Stimulated activated CD4-positive, alpha-beta T cell treated with anti-CD3 and anti-CD28 coated beads, Interleukin-4, amount 100 ng/mL, for 1 hour (primary cell): ENCODE measurements around the gene ELP4.
"Not testable (repeated sequence)": the region's sequence is repeated elsewhere in the genome, so short reads cannot be mapped to it uniquely, and the experiment has no call there.

Experiments
- DNase-seq: peaks from one replicate; pipeline ENCODE4 v3.0.0-alpha.2; 2020

The ELP4 gene

DNA sequence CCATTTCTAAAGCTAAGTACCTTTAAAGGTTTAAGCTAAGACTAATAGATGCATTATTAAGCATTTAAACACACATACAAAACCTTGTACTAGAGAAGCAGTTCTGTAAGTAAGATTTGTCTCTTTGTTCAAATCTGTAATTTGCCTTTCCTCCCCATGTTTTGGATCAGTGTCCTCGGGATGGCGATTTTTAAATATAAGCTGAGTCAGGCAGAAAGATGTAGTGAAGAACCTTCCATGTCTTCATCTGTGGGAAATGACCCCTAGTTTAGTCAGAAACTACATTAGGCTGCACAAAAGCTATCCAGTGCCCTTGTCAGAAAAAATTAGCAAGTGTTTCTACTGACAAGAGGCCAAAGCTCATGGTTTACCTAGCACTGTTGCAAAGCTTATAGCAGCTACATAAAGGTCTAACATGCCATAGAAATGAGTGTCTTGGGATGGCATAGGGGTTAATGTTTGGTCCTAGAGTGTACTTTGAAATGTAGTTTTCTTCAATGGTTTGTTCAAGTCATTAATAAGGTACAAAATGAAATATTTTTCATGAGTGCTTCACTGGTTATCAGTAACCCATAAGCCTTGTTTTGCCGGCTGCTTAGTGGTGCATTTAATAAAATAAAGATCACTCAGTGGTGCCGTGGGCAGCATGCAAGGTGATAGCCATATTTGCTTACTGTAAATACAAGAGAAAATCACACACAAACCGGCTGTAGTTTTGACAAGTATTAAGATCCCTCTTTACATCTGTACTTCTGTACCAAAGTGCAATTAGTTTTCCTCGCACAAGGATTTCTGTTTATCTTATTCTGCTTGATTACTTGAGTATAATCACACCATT is 139.8 kb downstream of the ELP4 start:
- no peak for DNase-seq

DNA sequence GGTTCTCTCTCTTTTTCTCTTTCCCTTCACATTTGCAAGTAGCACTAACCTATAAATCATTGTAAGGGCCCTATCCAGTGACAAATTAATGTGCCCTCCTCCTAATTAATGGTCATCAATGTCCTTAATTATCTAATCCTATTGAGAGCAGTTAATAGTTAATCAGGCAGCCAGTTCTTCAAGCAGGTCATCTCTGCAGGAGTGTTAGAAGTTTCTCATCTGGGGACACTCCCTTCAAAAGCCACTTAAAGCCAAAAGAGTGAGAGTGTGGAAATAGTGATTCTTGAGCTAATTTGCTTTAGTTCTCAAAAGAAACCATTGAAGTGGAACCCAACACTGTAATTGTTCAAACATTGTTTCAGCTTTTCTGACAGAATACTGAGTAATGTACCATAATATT is 141.6 kb downstream of the ELP4 start:
- no peak for DNase-seq

DNA sequence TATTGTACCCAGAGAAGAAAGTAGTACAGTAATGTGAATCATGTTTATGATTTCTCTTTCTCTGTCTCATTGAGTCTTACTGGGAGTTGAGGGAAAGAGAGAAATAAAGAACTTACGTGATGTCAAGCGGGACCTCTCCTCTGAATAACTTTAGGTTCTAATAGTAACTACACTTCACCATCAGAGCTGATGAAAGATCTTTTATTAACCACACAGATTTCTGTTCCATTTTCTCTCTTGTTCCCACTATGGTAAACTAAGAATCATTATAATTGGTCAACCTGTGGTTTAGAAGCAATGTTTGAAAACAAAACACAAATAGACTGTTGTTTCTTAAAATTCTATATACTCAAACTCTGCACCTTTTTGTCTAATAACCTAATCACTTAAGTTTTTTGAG is 142.3 kb downstream of the ELP4 start:
- no peak for DNase-seq

DNA sequence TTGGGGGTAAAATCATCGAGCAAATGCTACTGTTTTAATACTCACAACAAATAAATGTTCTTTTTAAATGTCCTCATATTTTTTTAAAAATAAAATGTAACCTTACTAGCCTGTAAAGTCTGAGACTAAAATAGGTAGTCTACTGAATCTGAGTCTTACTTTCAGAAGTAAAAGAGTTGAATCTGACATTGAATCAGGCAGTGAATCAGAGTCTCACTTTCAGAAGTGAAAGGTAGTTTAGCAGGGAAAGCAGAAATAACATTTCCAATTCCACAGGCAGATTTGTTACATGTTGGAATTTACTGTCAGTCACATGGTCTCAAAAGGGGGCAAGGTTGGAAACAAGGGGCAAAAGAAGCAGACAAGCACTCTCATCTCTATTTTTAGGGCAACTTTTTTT is 143.0 kb downstream of the ELP4 start:
- no peak for DNase-seq

GRCh38 chr11:31655483-31655882 is 145.9 kb downstream of the ELP4 start:
- no peak for DNase-seq

- DNase-seq, result no peak
Observed at GRCh38 chr11:31656051-31656450, 146.5 kb downstream of the ELP4 start.

GRCh38 chr11:31657091-31657490 is 147.5 kb downstream of the ELP4 start:
- DNase-seq, result no peak

DNA sequence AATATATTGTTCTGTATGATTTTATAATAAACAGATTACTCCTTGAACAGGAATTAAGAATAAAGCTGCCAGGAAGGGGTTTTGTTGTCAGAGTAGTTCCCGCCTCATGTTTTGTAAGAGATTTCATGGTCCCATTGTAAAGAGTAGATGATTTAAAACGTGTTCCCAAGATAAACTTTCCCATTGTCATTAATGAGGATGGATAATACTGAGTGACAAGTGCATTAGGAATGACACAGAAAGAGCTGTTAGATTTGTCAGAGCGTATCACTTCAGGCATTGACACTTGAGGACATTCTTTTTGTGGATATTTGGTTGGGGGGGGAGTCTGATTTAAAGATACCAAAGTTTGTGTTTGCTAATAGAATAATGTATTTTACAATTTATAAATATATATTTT is 154.6 kb downstream of the ELP4 start:
- no peak for DNase-seq

DNA sequence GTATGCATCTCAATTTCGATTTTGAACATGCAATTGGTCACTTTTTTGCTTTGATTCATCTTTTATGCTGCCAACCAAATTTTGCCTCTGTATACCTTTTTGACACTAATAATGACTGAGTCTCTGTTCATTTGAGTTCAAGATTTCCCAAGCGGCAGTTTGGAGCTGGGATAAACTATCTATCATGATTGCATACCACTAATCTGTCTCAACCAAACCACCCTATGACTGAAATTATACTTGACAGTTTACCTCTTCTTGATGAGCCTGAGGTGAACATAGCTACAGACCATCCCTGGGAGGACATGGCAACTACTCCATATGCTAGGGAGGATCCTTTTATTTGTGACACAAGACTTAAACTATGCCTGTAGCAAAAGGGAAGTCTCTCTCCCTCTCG is 155.4 kb downstream of the ELP4 start:
- DNase-seq, result no peak

DNA sequence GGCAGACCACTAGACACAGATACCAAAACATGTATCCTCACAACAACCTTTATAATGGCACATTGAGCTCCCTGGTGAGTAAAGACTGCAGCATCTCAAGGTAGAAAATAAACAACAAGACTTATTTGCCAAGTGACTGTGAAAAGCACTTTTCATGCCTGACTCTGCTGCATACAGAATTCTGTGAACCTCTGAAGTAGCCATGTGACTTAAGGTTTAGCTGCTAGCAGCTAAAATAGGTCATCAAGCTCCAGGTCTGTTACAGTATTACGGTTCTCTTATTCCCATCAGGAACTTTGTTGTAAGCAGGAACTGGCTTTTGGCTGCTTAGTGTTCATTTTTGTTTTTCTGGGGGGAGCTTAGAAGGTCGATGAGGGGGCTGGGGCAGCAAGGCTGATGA is 162.1 kb downstream of the ELP4 start:
- DNase-seq, result no peak

GRCh38 chr11:31673108-31673507 is 163.5 kb downstream of the ELP4 start:
- not testable (repeated sequence) for DNase-seq

- DNase-seq, result no peak
Observed at GRCh38 chr11:31676280-31676982, 166.9 kb downstream of the ELP4 start.

- no peak for DNase-seq
Observed at GRCh38 chr11:31680770-31681169, 171.2 kb downstream of the ELP4 start.

DNA sequence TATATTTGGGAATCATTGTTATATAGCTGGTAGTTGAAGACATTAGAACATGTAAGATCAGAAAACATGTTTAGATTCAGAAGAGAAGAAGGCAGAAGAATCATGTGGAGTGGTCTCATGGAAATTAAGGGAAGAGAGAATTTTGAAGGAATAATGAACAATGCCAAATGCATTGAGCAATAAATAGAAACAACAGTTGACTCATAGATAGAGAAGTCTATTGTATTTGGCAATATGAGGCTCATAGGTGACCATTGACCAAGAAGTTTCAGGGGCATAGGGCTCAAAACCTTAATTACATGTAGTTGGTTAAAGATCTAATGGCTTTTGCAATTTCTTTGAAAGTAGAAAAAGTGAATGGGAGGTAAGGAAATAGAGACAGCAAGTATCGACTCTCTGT is 177.7 kb downstream of the ELP4 start:
- DNase-seq, result no peak

GRCh38 chr11:31687861-31688260 is 178.3 kb downstream of the ELP4 start:
- no peak for DNase-seq

GRCh38 chr11:31689559-31689958 is 180.0 kb downstream of the ELP4 start:
- no peak for DNase-seq

DNA sequence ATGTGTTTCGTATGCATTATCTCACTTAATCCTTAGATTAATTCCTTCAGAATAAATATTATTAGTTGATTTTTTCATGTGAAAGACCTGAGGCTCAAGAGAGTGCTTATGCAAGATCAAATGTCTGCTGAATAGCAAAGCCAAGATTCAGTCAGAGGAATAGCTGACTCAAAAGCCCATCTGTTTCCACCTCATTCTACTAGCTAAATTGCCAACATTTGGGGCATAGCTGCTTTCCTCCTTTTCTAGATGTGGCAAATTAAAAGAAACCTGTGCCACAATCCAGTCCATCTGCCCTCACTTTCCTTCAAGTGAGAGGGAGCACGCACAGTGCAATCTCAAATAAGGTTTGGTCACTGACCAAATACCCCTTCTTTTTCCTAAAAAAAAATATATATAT is 180.5 kb downstream of the ELP4 start:
- DNase-seq, result no peak

DNA sequence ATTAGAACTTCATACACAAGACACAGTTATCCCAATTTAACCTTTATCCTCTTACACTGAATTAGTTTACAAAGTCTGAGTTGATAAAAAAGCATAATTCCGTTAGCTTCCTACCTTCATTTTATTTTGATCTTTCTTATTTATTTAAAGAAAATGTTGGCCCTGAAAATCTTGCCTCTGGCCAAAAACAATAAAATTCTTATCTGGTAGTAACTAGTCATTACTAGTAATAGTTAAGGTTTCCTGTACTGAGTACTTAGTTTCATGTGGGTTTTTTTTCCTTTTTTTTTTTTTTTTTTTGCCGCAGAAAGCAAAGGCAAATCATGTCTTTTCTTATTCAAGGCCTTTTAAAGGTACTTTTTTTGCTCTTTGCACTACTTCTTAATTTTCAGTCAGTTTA is 180.9 kb downstream of the ELP4 start:
- no peak for DNase-seq

GRCh38 chr11:31692466-31692865 is 182.9 kb downstream of the ELP4 start:
- no peak for DNase-seq

- not testable (repeated sequence) for DNase-seq
Observed at GRCh38 chr11:31697049-31697448, 187.5 kb downstream of the ELP4 start.

GRCh38 chr11:31699066-31699465 is 189.5 kb downstream of the ELP4 start:
- DNase-seq, result no peak

- no peak for DNase-seq
Observed at GRCh38 chr11:31702966-31703365, 193.4 kb downstream of the ELP4 start.

- DNase-seq, result no peak
Observed at GRCh38 chr11:31706357-31706756, 196.8 kb downstream of the ELP4 start.

DNA sequence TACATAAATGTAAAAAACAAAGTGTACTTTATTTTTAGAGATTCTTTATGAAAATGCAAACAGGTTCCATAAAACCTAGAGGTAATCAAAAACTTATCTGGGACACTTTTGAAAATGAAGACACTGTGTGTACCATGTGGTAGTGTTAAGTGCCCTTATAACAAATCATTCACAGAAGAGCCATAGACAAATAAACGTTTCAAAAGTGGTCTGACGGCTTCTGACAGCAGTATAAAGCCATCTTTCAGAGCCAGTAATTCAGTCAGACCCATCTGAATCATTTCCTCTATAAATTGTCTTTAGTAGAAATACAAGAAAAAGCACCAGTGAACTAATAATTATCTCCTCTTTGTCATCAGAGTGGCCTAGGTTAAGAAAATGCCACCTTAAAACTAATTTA is 201.6 kb downstream of the ELP4 start:
- DNase-seq, result no peak

GRCh38 chr11:31712851-31713250 is 203.3 kb downstream of the ELP4 start:
- no peak for DNase-seq
